ENCODE results near the gene C1orf35. TPM values are rescaled to one million over a fixed set of nuclear protein-coding genes. Genes with fewer than 3 reads are reported as not detected.

C1orf35 gene
- total and polyA plus RNA-seq, 2 experiments from 2014 or later, result 14.0 to 67.6 TPM

DNA sequence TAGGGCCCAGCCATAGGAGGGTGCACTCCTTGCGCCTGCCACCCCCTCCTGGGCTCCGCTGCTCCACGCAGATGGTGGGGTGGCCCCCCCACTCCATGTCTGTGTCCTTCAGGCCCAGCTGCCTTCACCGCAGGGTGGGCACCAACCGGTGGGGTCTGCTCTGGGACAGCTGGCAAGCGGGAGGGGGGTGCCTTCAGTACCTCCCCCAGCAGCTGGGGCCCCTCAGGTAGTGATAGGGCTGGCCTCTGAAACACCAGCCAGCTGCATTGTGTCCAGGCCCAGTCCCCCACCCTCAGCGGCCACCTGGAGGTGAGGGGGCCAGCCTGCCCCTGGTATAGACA is 47.0 kb upstream of the C1orf35 start:
- Mint-ChIP-seq H3K4me3 (no peak overlapping the region), H3K9me3 (no peaks in the 10 kb centered on the region), H3K36me3 (ENCODE audit: low read depth) (no peaks in the 10 kb centered on the region; the same call in 2 of the 3 replicates), H3K27ac (no peak overlapping the region), H3K27me3 (ENCODE audit: insufficient read depth, low read depth, poor library complexity) (peaks cover 14% of the 10 kb centered on the region), H3K4me1 (peaks cover 3% of the 10 kb centered on the region; the same call in 2 of the 3 replicates)
- ATAC-seq (no peak), DNase-seq (ENCODE audit: low spot score) (no peak)
- Histone ChIP-seq H3K79me2 (replicated peaks; ENCODE audit: insufficient read depth) (no peaks in the 10 kb centered on the region), H3K4me1 (ENCODE audit: insufficient read depth) (no peaks in the 10 kb centered on the region), H3F3A (replicated peaks; ENCODE audit: low read depth) (no peaks in the 10 kb centered on the region), H3K4me2 (no peak overlapping the region; the same call in 1 of the 2 replicates), H3K27me3 (ENCODE audit: insufficient read depth) (no peaks in the 10 kb centered on the region), H4K20me1 (replicated peaks; ENCODE audit: insufficient read depth) (no peaks in the 10 kb centered on the region), H3K9me2 (ENCODE audit: insufficient read depth) (no peaks in the 10 kb centered on the region), H2AFZ (no peak overlapping the region), H3K36me3 (ENCODE audit: insufficient read depth) (no peaks in the 10 kb centered on the region), H3K4me3 (no peak overlapping the region), H3K27ac (ENCODE audit: low read depth) (no peak overlapping the region)
- TF ChIP-seq, protein P1, sequence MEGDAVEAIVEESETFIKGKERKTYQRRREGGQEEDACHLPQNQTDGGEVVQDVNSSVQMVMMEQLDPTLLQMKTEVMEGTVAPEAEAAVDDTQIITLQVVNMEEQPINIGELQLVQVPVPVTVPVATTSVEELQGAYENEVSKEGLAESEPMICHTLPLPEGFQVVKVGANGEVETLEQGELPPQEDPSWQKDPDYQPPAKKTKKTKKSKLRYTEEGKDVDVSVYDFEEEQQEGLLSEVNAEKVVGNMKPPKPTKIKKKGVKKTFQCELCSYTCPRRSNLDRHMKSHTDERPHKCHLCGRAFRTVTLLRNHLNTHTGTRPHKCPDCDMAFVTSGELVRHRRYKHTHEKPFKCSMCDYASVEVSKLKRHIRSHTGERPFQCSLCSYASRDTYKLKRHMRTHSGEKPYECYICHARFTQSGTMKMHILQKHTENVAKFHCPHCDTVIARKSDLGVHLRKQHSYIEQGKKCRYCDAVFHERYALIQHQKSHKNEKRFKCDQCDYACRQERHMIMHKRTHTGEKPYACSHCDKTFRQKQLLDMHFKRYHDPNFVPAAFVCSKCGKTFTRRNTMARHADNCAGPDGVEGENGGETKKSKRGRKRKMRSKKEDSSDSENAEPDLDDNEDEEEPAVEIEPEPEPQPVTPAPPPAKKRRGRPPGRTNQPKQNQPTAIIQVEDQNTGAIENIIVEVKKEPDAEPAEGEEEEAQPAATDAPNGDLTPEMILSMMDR (conservative IDR thresholded peaks at IDR 0.05; ENCODE audit: low read depth in 2 of 2), result no peak
- TF ChIP-seq POLR2AphosphoS5 (IDR thresholded peaks at IDR 0.05; ENCODE audit: low read depth), result no peak
- no peak for TF ChIP-seq CREB1 (CRISPR knock-in tag; IDR thresholded peaks at IDR 0.05; ENCODE audit: low read depth)
- TF ChIP-seq, protein P2, sequence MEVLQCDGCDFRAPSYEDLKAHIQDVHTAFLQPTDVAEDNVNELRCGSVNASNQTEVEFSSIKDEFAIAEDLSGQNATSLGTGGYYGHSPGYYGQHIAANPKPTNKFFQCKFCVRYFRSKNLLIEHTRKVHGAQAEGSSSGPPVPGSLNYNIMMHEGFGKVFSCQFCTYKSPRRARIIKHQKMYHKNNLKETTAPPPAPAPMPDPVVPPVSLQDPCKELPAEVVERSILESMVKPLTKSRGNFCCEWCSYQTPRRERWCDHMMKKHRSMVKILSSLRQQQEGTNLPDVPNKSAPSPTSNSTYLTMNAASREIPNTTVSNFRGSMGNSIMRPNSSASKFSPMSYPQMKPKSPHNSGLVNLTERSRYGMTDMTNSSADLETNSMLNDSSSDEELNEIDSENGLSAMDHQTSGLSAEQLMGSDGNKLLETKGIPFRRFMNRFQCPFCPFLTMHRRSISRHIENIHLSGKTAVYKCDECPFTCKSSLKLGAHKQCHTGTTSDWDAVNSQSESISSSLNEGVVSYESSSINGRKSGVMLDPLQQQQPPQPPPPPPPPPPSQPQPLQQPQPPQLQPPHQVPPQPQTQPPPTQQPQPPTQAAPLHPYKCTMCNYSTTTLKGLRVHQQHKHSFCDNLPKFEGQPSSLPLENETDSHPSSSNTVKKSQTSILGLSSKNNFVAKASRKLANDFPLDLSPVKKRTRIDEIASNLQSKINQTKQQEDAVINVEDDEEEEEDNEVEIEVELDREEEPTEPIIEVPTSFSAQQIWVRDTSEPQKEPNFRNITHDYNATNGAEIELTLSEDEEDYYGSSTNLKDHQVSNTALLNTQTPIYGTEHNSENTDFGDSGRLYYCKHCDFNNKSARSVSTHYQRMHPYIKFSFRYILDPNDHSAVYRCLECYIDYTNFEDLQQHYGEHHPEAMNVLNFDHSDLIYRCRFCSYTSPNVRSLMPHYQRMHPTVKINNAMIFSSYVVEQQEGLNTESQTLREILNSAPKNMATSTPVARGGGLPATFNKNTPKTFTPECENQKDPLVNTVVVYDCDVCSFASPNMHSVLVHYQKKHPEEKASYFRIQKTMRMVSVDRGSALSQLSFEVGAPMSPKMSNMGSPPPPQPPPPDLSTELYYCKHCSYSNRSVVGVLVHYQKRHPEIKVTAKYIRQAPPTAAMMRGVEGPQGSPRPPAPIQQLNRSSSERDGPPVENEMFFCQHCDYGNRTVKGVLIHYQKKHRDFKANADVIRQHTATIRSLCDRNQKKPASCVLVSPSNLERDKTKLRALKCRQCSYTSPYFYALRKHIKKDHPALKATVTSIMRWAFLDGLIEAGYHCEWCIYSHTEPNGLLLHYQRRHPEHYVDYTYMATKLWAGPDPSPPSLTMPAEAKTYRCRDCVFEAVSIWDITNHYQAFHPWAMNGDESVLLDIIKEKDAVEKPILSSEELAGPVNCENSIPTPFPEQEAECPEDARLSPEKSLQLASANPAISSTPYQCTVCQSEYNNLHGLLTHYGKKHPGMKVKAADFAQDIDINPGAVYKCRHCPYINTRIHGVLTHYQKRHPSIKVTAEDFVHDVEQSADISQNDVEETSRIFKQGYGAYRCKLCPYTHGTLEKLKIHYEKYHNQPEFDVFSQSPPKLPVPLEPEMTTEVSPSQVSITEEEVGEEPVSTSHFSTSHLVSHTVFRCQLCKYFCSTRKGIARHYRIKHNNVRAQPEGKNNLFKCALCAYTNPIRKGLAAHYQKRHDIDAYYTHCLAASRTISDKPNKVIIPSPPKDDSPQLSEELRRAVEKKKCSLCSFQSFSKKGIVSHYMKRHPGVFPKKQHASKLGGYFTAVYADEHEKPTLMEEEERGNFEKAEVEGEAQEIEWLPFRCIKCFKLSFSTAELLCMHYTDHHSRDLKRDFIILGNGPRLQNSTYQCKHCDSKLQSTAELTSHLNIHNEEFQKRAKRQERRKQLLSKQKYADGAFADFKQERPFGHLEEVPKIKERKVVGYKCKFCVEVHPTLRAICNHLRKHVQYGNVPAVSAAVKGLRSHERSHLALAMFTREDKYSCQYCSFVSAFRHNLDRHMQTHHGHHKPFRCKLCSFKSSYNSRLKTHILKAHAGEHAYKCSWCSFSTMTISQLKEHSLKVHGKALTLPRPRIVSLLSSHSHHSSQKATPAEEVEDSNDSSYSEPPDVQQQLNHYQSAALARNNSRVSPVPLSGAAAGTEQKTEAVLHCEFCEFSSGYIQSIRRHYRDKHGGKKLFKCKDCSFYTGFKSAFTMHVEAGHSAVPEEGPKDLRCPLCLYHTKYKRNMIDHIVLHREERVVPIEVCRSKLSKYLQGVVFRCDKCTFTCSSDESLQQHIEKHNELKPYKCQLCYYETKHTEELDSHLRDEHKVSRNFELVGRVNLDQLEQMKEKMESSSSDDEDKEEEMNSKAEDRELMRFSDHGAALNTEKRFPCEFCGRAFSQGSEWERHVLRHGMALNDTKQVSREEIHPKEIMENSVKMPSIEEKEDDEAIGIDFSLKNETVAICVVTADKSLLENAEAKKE (CRISPR knock-in tag; IDR thresholded peaks at IDR 0.05), result no peak
- TF ChIP-seq, protein P3, sequence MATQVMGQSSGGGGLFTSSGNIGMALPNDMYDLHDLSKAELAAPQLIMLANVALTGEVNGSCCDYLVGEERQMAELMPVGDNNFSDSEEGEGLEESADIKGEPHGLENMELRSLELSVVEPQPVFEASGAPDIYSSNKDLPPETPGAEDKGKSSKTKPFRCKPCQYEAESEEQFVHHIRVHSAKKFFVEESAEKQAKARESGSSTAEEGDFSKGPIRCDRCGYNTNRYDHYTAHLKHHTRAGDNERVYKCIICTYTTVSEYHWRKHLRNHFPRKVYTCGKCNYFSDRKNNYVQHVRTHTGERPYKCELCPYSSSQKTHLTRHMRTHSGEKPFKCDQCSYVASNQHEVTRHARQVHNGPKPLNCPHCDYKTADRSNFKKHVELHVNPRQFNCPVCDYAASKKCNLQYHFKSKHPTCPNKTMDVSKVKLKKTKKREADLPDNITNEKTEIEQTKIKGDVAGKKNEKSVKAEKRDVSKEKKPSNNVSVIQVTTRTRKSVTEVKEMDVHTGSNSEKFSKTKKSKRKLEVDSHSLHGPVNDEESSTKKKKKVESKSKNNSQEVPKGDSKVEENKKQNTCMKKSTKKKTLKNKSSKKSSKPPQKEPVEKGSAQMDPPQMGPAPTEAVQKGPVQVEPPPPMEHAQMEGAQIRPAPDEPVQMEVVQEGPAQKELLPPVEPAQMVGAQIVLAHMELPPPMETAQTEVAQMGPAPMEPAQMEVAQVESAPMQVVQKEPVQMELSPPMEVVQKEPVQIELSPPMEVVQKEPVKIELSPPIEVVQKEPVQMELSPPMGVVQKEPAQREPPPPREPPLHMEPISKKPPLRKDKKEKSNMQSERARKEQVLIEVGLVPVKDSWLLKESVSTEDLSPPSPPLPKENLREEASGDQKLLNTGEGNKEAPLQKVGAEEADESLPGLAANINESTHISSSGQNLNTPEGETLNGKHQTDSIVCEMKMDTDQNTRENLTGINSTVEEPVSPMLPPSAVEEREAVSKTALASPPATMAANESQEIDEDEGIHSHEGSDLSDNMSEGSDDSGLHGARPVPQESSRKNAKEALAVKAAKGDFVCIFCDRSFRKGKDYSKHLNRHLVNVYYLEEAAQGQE (IDR thresholded peaks at IDR 0.05; ENCODE audit: unreplicated experiment), result no peak
- no peak for TF ChIP-seq EZH2 (IDR thresholded peaks at IDR 0.05; ENCODE audit: low read depth, unreplicated experiment)
- TF ChIP-seq JUNB (IDR thresholded peaks at IDR 0.05; ENCODE audit: unreplicated experiment), result no peak
